ENCODE data around the gene DIP2C.
"Not testable (repeated sequence)": the region's sequence is repeated elsewhere in the genome, so short reads cannot be mapped to it uniquely, and the experiment has no call there.

Gene DIP2C

DNA sequence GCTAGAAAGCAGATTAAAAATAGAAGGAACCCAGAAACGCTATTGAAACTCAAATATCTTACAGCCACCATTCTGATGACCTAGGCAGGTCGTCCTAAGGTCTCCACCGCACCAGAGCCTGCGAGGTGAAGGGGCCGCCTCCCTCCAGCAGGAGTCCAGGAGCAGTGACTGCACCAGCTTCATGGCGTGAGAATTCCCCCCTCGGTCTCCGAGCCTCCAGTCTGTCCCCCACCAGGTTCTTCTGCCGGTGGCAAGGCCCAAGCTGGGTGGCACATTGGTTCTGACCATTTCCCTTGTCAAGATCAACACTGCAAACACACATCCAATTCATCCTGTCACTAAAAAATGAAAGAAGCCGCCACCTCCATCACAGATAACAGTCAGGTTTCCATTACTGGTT lies 98.7 kb downstream of the DIP2C start:
- no peak for FAIRE-seq

DNA sequence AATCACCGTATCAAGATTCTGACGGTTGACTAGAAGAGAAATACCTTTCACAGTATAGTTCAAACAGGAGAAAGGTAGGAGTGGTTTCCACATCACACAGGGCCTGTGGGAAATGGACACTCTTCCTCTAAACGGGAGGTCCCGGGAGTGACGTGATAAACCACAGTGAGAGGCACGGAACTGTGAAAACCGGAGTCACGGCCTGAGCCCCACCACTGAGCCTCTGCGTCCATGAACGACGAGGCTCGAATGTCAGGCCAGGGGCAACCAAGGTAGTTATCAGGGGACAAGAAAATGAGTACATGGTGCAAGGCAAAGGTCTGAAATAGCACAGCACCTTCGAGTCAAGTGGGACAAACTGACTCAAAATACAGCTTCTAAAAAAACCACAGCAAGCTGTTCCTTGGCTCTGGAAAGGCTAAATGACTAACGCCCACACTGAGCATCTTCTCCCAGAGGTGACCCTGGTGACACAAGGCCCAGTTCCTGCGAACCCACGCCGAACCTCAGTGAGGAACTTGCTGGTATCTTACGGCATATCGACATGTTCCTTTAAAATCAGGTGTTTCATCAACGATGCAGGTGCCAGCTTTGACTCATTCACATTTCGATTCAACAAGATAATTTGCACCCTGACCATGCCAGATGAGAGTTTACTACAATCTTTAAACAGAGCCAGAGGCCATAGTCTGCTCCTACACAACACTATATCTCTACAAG lies 99.3 kb downstream of the DIP2C start:
- FAIRE-seq = no peak

DNA sequence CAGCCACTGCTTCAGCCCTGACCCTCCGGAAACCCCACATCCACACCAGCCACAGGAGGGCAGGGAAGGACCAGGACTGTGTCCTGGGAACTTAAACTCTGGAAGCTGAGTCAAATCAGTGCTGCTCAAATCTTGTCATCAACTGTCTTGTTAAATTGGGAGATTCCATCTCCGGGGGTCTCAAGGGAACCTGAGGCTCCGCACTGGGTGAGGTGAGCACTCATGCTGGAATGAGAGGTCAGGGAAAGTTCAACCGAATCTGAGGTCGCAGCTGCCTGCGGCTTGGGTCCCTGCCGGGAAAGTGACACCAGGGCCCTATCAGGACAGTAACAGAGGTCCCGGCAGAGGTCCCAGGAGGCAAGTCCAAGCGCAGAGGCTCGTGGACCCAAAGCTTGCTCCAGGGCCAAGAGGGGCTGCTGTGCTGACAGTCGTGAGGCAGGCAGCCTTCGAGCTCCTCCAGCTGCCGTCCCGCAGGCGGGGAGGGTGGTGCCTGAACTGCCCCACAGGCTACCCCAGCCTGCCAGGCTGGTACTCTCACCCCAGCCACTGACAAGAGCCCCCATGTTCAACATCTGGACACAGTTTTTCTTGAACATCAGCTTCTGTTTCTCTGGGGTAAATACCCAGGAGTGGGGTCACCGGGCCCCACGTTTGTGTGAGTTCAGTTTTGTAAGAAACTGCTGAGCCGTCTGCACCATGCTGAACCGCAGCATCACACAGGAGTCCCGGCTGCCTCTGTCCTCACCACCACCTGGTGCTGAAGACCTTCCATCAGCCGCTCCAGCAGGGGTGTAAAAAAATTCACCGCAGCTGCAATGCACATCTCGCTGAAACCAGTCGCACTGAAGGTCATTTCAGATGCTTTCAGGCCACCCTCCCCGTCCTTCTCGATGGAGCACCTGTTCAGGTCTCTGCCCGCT lies 101.0 kb downstream of the DIP2C start:
- FAIRE-seq = no peak

DNA sequence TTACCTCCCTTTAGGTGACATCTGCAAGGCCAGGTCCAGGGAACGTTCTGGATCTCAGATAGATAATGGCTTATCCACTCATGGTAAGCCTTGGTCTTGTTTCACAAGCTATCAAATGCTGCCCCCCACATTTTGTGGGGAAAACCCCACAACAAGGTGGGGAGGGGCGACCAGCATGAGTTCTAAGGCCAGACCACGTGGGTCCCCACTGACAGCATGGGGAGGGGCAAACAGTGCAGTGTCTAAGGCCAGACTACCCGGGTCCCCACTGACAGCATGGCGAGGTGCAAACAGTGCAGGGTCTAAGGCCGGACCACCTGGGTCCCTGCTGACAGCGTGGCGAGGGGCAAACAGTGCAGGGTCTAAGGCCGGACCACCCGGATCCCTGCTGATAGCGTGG lies 102.8 kb downstream of the DIP2C start:
- no peak for FAIRE-seq

DNA sequence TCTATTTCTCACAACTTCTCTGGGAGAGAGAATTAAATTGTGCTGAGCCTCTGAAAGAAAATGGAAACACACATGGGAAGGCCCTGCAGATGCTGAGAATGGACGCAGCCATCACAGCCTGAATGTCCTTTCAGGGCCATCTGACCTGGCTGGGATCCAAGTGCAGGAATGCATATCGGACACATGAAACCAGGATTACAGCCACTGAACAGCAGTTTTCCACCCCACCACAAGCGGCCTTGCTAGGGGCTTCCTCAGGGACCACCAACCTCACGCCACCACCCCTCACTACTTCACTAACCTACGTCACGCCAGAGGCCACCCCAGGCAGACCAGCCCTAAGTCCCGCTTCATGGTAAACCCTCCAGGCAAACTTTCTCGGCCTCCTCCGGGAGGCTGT lies 103.3 kb downstream of the DIP2C start:
- FAIRE-seq = no peak

DNA sequence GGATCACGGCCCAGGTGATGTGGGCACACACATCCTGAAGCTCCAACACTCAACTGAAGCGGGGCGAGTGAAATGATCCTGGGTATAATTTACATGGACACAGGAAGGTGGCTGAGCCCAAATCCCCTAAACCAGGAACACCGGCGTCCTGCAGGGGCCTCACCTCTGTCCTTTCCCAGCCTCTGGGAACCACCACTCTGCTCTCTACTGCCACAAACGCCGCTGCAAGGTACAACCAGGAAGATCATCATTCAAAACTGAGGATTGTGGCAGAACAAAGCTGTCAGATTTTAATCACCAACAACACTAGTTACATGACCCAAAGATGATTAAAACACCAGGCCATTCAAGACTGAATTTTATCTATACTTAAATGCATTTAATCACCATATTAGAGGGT lies 104.0 kb downstream of the DIP2C start:
- FAIRE-seq = no peak

DNA sequence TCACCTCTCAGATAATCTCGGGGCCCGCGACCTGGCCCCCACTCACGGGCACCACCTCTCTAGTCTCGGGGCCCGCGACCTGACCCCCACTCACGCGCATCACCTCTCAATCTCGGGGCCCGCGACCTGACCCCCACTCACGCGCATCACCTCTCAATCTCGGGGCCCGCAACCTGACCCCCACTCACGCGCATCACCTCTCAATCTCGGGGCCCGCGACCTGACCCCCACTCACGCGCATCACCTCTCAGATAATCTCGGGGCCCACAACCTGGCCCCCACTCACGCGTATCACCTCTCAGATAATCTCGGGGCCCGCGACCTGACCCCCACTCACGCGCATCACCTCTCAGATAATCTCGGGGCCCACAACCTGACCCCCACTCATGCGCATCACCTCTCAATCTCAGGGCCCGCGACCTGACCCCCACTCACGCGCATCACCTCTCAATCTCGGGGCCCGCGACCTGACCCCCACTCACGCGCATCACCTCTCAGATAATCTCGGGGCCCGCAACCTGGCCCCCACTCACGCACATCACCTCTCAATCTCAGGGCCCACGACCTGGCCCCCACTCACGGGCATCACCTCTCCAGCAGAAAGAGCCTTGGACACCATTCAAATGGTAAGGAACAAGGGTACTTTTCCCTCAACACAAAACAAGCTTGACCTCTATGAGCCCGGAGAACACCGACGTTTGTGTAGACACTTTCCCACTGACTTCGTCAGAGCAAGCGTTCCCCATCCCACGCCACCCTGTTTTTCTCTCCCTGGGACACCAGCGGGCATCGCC lies 104.8 kb downstream of the DIP2C start:
- FAIRE-seq = not testable (repeated sequence)

DNA sequence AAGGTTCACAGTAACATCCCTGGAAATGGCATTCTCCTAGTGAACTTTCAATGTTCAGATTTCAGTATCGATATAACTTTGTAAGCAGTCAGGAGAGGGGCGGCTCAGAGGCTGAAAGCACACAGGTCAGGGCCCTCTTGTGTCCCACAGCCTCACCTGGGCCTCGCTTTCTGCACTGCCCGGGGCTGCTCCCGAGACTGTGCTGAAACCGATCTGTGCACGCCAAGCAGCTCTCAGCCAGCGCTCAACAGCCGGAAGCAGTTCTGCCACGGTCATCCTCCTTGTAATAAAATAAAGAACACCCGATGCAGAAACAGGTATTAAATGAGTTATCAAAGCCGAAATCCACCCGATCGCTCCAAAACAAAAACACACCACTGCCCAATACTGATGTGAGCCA lies 106.0 kb downstream of the DIP2C start:
- no peak for FAIRE-seq

DNA sequence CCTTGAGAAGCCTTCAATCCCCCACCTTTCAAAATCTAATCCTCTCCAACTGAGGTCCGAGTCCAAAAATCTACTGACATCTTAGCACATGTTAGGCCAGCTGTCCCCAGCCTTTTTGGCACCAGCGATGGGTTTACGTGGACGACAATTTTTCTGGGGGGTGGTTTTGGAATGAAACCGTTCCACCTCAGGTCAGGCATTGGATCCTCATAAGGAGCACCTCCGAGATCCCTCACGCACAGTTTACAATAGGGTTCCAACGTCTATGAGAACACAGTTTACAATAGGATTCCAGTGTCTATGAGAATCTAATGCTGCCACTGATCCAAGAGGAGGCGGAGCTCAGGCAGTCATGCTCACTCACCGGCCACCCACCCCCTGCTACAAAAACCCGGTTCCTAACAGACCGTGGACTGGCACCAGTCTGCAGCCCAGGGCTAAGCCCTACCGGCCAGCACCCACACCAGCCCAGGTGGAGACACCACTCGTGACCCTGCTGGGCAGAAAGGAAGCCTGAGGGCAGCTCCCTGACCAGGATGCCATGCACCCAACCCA lies 107.6 kb downstream of the DIP2C start:
- FAIRE-seq = no peak

DNA sequence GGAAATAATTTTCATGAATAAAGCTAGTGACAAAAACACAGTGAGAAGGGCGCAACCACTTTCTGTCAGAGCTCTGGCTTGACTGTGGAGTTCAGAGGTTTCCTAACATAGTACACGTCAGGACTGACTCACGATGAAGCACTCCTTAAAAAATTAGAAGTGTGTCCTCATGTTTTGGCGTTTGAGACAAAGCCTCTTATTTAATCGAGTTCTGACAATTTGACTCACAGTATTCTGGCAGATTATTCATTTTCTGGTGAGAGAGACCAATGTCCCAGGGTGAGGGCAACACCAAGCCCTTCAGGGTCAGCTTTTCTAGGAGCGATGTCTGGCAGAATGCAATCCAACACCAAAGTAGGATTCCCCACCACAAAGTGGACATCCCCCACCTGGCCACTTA lies 108.7 kb downstream of the DIP2C start:
- FAIRE-seq = no peak

DNA sequence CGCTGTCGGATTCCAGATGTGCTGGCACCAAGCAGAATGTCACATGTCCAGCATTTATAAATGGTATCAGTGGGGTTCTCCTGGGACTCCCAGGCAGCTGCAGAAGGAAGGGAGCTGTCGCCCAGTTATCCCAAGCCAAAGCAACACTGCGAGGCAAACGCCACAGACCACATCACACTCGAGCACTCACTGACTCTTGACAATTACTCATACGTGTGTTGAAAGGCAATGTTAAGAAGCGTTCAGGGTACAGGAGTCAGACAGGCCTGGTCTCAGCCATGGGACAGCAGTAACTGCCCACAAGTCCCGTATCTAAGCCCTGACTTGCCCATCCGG lies 113.4 kb downstream of the DIP2C start:
- FAIRE-seq = no peak

DNA sequence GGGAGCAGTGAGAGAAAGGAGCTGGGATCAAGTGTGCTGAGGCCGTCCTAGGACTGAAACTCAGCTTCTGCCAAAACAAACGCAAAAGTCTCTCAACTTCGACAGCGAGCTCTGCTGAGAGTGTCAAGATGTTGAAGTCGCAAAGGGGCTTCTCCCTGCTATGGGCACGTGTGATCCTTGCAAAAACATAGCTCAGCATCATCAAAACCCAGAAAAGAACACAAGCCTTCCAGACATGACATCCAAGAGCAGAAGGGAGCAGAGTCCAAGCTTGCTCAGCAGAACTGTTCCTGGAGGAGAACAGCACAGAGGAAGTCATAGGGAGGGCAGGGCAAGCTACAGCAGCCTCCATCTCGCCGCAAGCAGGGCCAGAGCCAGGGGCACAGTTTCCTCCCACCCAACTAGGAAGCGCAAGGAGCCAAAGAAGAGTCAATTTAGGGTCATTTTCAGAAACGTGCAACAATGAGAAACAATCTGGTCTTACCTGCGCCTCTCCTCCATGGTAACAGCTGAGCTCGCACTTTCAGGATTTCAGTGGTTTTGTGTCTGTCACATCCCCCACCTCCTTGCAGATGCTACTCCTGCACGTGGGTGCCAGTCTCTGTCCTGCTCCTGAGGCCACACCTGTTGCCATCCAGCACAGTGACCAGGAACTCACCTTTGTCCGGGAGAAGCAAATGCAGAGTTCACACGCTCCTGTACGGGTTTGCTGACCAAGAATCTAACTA lies 113.9 kb downstream of the DIP2C start:
- no peak for FAIRE-seq

DNA sequence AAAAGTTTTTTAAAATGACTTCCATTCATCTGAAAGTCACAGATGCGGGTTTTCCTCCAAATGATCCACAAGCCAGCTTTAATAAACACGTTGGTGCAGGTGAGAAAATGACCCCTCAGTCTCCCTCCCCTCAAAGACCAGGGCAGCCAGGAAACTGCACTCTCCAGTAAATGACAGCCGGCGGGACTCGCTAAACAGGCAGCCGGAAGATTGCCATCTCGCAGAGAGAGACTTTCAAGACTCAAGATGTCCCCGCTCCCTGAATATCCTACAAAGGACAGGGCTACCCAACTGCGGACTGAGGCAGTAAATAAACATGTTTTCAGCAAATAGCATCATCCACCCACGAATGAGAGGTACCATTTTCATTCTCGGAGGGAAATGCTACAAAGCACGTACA lies 116.8 kb downstream of the DIP2C start:
- no peak for FAIRE-seq

DNA sequence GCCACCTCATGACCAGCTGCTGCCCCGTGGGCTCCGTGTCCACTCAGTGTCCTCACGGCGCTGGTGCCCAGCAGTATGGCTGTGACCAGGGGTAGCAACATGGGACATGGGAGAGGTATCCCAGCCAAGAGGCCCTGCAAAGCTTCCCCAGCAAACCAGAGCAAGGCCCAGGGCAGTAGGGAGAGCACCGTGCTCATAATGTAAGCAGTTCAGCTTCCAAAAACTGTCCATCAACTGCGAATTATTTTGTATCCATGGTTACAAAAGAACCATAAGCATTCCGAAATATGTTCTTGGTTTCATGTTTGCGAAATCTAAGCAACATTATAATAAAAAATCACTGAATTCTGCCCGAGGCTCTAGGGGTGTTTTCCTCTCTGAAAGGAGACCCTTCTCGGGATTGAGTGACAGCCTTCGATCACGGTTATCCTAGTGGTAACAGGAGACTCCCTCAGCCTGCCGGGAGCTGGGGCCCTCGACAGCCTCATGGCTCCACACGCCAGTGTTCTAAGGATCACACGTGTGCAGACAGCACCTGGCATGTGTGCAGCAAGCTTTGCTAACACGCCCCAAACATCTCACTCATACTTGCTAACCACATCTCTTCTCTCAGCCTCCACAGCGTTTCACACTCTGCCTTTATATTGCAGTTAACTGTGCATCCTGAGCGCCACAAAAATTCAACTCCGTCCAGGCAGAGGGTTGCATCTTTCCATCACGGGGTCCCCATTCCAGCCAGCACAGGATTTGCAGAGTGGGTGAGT lies 117.6 kb downstream of the DIP2C start:
- FAIRE-seq = no peak

DNA sequence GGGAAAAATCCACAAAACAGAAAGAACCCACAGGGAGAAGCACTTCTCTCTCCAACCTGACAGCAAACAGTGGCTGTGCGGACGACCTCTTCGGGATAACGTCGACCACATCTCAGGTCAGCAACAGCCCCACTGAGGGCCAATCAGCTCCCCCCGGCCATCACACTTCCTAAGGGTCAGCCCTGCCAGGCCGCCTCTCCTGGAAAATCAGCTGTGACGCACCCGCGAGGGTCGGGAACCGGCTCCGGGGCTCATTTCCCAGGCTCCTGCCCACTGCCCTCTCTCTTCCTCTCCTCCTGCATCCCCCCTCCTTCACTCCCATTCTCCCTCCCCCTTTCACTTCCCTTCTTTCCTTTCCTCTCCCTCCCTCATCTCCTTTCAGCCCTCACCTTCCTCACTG lies 118.3 kb downstream of the DIP2C start:
- FAIRE-seq = no peak

DNA sequence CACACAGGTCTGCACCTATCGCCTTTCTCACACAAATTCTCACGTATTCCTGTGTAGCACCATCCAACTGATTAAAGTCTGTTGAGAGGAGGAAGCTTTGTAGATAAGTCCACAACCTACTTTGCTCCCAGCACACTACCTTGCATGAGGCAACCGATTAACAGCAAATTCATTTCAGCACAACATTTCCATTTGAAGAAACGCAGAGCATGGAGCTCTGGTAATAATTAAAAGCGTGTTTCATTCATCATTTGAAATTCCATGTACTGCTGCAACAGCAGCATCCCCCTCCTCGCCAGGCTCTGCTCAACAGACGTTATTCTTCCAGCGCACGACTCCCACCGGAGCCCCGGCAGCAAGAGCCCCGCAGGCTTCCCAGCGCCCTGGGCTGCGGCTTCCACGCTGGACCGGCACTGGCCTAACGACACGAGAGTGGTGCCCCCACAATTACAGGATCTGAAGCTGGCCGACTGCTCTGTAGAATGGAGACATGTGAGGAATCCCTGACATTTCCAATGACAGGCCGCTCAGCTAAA lies 118.8 kb downstream of the DIP2C start:
- FAIRE-seq = no peak

DNA sequence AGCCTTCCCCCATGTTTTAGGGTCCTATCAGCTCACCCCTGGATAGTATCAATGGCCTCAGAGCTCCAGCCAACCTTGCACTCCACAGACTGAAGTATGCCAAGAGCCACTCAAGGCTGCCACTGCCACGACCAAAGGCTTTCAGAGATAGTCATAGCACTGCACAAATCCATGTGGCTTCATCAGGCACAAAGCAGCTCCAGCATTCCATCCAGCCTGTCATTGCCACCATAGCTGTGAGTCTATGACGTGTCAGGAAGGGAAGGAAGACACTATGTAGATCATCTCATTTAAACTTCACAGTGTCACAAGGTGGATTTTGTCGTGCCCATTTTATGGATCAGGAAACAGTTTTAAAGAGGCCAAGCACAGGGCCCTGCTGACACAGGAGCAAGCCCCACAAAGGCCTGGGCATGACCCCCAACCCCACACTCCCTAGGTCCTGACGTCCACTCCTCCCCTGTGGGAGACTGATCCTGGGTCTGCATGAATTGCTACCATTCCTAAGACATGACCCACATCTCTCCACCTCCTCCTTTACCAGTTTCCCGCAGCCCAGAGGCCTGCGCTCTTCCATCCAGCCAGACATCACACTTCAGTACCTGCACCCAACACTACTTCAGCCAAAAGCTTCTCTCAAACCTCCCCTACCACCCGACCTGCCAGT lies 119.4 kb downstream of the DIP2C start:
- FAIRE-seq = no peak

DNA sequence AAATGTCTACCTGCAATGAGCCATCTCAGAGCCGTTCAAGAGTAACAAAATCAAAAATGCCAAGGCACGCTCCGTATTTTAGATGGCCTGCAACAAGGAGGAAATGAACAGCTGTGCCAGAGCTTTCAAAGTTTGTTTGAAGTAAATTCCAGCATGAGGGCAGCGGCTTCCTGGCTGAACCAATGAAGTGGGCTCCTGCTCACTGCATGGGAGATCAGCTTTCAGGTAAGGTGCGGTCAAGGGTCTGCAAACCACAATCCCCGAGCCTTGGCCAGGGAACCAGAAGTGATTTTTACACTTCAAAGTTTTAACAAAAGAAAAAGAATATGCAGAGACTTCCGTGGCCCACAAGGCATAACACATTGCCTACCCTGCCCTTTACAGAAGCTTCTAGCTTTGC lies 120.6 kb downstream of the DIP2C start:
- no peak for FAIRE-seq

DNA sequence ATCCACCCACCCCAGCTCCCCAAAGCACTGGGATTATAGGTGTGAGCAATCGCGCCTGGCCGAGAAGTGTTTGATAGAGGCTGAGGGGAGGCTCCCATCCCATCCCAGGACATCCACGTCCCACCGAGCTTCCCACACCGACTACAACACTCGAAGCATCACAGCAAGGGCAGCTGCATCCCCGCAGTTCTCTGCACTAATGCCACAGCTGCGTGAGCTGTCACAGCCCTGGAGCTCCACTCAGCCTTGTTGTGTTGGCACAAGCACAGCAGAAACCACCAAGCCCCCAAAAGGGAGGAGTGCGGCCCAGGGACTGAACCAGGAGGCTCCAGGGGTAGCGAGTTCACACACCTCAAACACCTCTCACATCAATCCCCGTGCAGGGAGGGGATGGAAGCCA lies 121.6 kb downstream of the DIP2C start:
- no peak for FAIRE-seq

DNA sequence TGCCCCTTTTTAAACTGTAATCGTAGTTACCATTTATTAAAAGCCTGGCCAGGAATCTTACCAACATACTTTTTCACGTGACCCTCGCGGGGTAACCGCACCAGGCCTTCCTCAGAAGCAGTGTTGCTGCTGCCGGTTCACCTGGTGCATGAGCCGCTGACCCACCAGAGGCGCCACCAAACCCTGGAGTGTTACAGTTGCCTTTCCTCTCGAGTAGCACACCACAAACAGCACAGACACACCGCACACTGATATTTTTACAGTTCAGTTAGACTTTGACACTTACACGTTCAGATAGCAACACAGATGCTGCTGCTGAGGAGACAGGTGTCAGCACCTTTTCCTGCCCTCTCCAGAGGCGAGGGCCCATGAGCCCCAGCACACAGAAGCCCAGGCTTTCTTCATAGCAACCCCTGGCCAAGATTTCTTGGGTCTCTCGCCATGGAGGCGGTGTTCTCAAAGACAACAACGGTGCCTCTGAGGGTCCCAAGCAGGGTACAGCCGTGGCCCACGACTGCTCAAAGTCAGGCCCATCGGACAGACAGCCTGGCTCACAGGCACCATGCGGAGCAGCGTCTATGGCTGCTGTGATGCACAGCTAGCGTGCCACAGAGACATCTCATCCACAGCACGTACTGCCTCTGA lies 123.1 kb downstream of the DIP2C start:
- no peak for FAIRE-seq

Measured in colon (tissue), 2 donors.